ENCODE results near the gene SLFN11.

Gene SLFN11

GRCh38 chr17:35371934-35372333 lies 1.5 kb downstream of the SLFN11 start:
- no peak overlapping the region for H3K27ac ChIP-seq (replicated peaks)
- no peak for DNase-seq (ENCODE audit: low read depth in 1 of 2, low spot score in 1 of 2)
- TF ChIP-seq CTCF (IDR thresholded peaks at IDR 0.05; ENCODE audit: insufficient read depth, low read length) (no peak), POLR2AphosphoS5 (IDR thresholded peaks at IDR 0.05; ENCODE audit: low read depth) (no peak), GABPA (IDR thresholded peaks at IDR 0.05; ENCODE audit: low read depth) (no peak), REST (IDR thresholded peaks at IDR 0.05; ENCODE audit: insufficient replicate concordance, low read depth) (no peak), SPI1 (IDR thresholded peaks at IDR 0.05; ENCODE audit: borderline replicate concordance, low read depth) (no peak)
- no peaks in the 10 kb centered on the region for H3K27me3 ChIP-seq (ENCODE audit: insufficient read depth, poor library complexity, severe bottlenecking)
- peak overlapping the region; percentile 77 for H3K4me3 ChIP-seq (replicated peaks; ENCODE audit: insufficient read depth, low read length)

DNA sequence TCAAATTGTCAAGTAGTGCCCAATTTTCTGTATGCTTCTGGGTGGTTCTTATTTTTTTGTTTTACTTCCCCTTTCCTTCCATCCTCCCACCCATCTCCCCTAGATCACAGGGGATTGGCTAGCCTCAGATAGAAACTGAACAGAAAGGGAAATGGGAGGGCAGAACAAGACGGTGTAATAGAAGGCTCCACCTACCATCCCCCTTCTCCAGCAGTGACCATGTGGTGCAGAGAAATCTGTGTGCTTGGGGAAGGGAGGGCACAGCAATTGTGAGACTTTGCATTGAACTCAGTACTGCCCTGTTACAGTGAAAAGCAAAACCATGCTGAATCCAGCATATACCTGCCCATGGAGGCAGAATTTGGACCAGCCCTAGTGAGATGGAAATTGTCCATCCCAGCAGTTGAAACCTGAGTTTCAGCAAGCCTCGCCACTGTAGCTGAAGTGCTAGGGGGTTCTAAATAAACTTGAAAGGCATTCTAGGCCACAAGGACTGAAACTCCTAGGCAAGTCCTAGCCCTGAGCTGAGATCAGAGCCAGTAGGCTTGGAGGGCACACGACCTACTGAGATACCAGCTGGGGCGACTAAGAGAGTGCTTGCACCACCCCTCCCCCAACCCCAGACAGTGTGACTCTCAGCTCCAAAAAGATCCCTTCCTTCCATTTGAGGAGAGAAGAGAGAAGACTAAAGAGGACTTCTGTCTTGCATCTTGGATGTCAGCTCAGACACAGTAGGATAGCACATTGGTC lies 5.2 kb downstream of the SLFN11 start:
- no peak for TF ChIP-seq CTCF (IDR thresholded peaks at IDR 0.05; ENCODE audit: insufficient read depth, low read length)
- peak; percentile 61; the same call in 1 of the 2 replicates for TF ChIP-seq SPI1 (IDR thresholded peaks at IDR 0.05; ENCODE audit: borderline replicate concordance, low read depth)
- no peaks in the 10 kb centered on the region for H3K27me3 ChIP-seq (ENCODE audit: insufficient read depth, poor library complexity, severe bottlenecking)
- H3K27ac ChIP-seq (replicated peaks) = peak overlapping the region; percentile 22; the same call in 1 of the 2 replicates
- H3K4me3 ChIP-seq (replicated peaks; ENCODE audit: insufficient read depth, low read length) = no peak overlapping the region
- DNase-seq (ENCODE audit: low read depth in 1 of 2, low spot score in 1 of 2) = peak; percentile 73 to 87

DNA sequence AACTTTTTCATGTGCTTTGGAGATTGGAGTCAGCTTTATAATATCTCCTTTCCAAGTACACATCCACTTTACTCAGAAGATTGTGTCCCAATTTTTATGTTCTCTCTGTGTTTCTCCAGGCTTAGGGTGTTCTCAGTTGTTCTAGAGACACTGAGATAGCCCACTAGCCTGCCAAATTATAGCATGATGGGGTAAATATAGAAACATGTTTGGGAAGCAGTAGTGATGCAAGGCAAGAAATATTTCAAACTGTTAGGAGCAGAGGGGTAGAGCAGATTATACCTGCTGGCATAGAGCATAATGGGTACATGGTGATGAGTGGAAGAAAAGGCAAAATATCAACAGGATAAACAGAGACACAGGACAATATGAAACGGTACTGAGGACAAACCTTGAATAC lies 12.4 kb downstream of the SLFN11 start:
- Histone ChIP-seq H3K27me3 (ENCODE audit: insufficient read depth, poor library complexity, severe bottlenecking) (no peaks in the 10 kb centered on the region), H3K27ac (replicated peaks) (no peak overlapping the region), H3K4me3 (replicated peaks; ENCODE audit: insufficient read depth, low read length) (no peak overlapping the region)
- DNase-seq (ENCODE audit: low read depth in 1 of 2, low spot score in 1 of 2) = no peak
- TF ChIP-seq CTCF (IDR thresholded peaks at IDR 0.05; ENCODE audit: insufficient read depth, low read length) = no peak

DNA sequence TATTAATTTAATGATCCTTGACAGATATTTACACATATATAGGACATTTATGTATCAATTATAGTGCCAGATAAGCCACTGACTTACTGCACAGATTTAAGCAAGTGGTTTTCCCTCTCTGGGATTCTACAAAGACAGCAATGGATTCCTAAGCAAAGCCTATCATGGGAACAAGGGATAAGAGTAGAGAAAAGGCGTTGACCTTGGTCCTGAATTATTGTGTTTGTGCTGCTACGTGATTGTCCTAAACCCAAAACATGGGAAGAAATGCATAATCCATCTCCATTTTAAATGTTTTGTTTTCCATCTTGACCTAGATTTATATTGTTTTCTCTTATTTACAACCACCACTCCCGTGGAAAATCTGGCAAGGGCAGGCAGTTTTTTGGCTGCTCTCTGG lies 14.0 kb downstream of the SLFN11 start:
- Histone ChIP-seq H3K27ac (replicated peaks) (no peak overlapping the region), H3K27me3 (ENCODE audit: insufficient read depth, poor library complexity, severe bottlenecking) (no peaks in the 10 kb centered on the region), H3K4me3 (replicated peaks; ENCODE audit: insufficient read depth, low read length) (no peak overlapping the region)
- DNase-seq (ENCODE audit: low read depth in 1 of 2, low spot score in 1 of 2) = no peak
- no peak for TF ChIP-seq POLR2AphosphoS5 (IDR thresholded peaks at IDR 0.05; ENCODE audit: low read depth)
- peak; percentile 82 for TF ChIP-seq REST (IDR thresholded peaks at IDR 0.05; ENCODE audit: insufficient replicate concordance, low read depth)
